Body of pancreas (tissue), 4 donors: ENCODE measurements around the gene AGMO.

Experiments
- POLR2A ChIP-seq, 3 donors: fragments of 450-650 bp; IDR thresholded peaks; one replicate each; pipeline ENCODE4 v1.6.1; 2016; ENCODE audit warnings: antibody characterized with exemption in 3 of 3, mild to moderate bottlenecking in 2 of 3
- TF ChIP-seq, protein P1 (sequence below), 7 experiments: fragments of 450-650 bp in 4 of 7; fragments of 200-600 bp in 3 of 7; sonication (generic) in 3 of 7; IDR thresholded peaks; one replicate each; pipeline ENCODE4 v1.5.1; 2016 to 2019; ENCODE audit warnings: antibody characterized with exemption in 7 of 7

- TF ChIP-seq, protein P1, sequence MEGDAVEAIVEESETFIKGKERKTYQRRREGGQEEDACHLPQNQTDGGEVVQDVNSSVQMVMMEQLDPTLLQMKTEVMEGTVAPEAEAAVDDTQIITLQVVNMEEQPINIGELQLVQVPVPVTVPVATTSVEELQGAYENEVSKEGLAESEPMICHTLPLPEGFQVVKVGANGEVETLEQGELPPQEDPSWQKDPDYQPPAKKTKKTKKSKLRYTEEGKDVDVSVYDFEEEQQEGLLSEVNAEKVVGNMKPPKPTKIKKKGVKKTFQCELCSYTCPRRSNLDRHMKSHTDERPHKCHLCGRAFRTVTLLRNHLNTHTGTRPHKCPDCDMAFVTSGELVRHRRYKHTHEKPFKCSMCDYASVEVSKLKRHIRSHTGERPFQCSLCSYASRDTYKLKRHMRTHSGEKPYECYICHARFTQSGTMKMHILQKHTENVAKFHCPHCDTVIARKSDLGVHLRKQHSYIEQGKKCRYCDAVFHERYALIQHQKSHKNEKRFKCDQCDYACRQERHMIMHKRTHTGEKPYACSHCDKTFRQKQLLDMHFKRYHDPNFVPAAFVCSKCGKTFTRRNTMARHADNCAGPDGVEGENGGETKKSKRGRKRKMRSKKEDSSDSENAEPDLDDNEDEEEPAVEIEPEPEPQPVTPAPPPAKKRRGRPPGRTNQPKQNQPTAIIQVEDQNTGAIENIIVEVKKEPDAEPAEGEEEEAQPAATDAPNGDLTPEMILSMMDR (IDR thresholded peaks at IDR 0.05), result no peak
- no peak for TF ChIP-seq POLR2A (IDR thresholded peaks at IDR 0.05)
These were observed 37.7 kb downstream of the AGMO start for GRCh38 chr7:15524077-15524476.
